Type B pancreatic cell (in vitro differentiated cells): ENCODE data around the gene PLCB3. TPM values are rescaled to one million over a fixed set of nuclear protein-coding genes. Genes with fewer than 3 reads are reported as not detected.

Experiments
- DNase-seq: peaks from one replicate; pipeline ENCODE4 v3.0.0; 2021; ENCODE audit warnings: mixed read lengths; ENCODE audit not compliant: unreplicated experiment; ENCODE audit errors: extremely low spot score
- H3K27ac Mint-ChIP-seq: 2 replicates; pipeline ENCODE4 v1.8.0; 2021; ENCODE audit warnings: mild to moderate bottlenecking, mixed read lengths
- H3K27me3 Mint-ChIP-seq: 2 replicates; pipeline ENCODE4 v1.8.0; 2021; ENCODE audit warnings: mixed read lengths
- H3K36me3 Mint-ChIP-seq: 2 replicates; pipeline ENCODE4 v1.8.0; 2021; ENCODE audit warnings: mixed read lengths
- H3K4me1 Mint-ChIP-seq: one replicate; pipeline ENCODE4 v1.8.0; 2021; ENCODE audit warnings: mixed read lengths; ENCODE audit not compliant: unreplicated experiment
- H3K4me3 Mint-ChIP-seq: 2 replicates; pipeline ENCODE4 v1.8.0; 2021; ENCODE audit warnings: mild to moderate bottlenecking, mixed read lengths
- H3K9me3 Mint-ChIP-seq: 2 replicates; pipeline ENCODE4 v1.8.0; 2021; ENCODE audit warnings: mixed read lengths
- CTCF ChIP-seq: fragments of 200-600 bp; sonication (generic); conservative IDR thresholded peaks from 2 replicates; pipeline ENCODE4 v1.5.0; 2021; ENCODE audit warnings: antibody characterized with exemption, mild to moderate bottlenecking
- total RNA-seq: library from RNA; stranded (reverse); gene quantifications from 2 replicates; pipeline ENCODE4 v1.2.1, GENCODE V29; 2021; ENCODE audit warnings: low replicate concordance

Gene PLCB3
- total RNA-seq, 1 donor from 2014 or later = 40.7 TPM

GRCh38 chr11:64240435-64241240, 10.7 kb upstream of the PLCB3 start, which contains the start of gene FKBP2:
TSS of gene FKBP2 (plus strand) at chr11:64241095. CDS start at chr11:64242388, 1,293 bp downstream.
- no peak for TF ChIP-seq CTCF
- peak; percentile 99 for DNase-seq
- peaks cover 11% of the 10 kb centered on the region for H3K4me1 Mint-ChIP-seq
- H3K36me3 Mint-ChIP-seq = peaks cover 3% of the 10 kb centered on the region
- peak within 1 kb of the TSS; percentile 91 for H3K4me3 Mint-ChIP-seq
- H3K27ac Mint-ChIP-seq = peak within 1 kb of the TSS; percentile 100
- H3K9me3 Mint-ChIP-seq = no peaks in the 10 kb centered on the region
- H3K27me3 Mint-ChIP-seq = no peaks in the 10 kb centered on the region

GRCh38 chr11:64241241-64241490, 10.2 kb upstream of the PLCB3 start:
- Mint-ChIP-seq H3K4me1 (peaks cover 11% of the 10 kb centered on the region), H3K27ac (peak overlapping the region; percentile 100), H3K9me3 (no peaks in the 10 kb centered on the region), H3K27me3 (no peaks in the 10 kb centered on the region), H3K36me3 (peaks cover 3% of the 10 kb centered on the region), H3K4me3 (peak overlapping the region; percentile 91)
- TF ChIP-seq CTCF = no peak
- DNase-seq = peak; percentile 100

- peaks cover 3% of the 10 kb centered on the region for H3K36me3 Mint-ChIP-seq
- peak overlapping the region; percentile 91 for H3K4me3 Mint-ChIP-seq
Observed at GRCh38 chr11:64241491-64242374, 9.6 kb upstream of the PLCB3 start.

GRCh38 chr11:64243236-64243854, 8.0 kb upstream of the PLCB3 start:
- no peak for TF ChIP-seq CTCF
- Mint-ChIP-seq H3K27ac (peak overlapping the region; percentile 84), H3K9me3 (no peaks in the 10 kb centered on the region), H3K4me1 (peaks cover 16% of the 10 kb centered on the region), H3K4me3 (peak overlapping the region; percentile 80), H3K36me3 (peaks cover 3% of the 10 kb centered on the region), H3K27me3 (no peaks in the 10 kb centered on the region)
- no peak for DNase-seq

More at GRCh38 chr11:64241491-64242374, 9.6 kb upstream of the PLCB3 start:
- Mint-ChIP-seq H3K27me3 (no peaks in the 10 kb centered on the region), H3K27ac (peak overlapping the region; percentile 100), H3K9me3 (no peaks in the 10 kb centered on the region), H3K4me1 (peaks cover 11% of the 10 kb centered on the region)
- TF ChIP-seq CTCF = peak; percentile 14
- DNase-seq = no peak

GRCh38 chr11:64244107-64244506, 7.2 kb upstream of the PLCB3 start:
- peak overlapping the region; percentile 84 for H3K27ac Mint-ChIP-seq
- H3K36me3 Mint-ChIP-seq = peaks cover 3% of the 10 kb centered on the region
- no peaks in the 10 kb centered on the region for H3K27me3 Mint-ChIP-seq
- peak overlapping the region; percentile 80 for H3K4me3 Mint-ChIP-seq
- H3K4me1 Mint-ChIP-seq = peaks cover 16% of the 10 kb centered on the region
- H3K9me3 Mint-ChIP-seq = no peaks in the 10 kb centered on the region
- TF ChIP-seq CTCF = no peak
- no peak for DNase-seq
